Neural cell (in vitro differentiated cells): ENCODE measurements around the gene INSYN2B. TPM values are rescaled to one million over a fixed set of nuclear protein-coding genes. Genes with fewer than 3 reads are reported as not detected.

Source experiments
- H2AFZ ChIP-seq: fragments of 200-600, 300-800 bp; sonication (generic), shearing (Covaris generic); 2 replicates; pipeline ENCODE4 v1.6.0; 2014; ENCODE audit warnings: low read depth, mild to moderate bottlenecking, antibody characterized with exemption, low read length, moderate library complexity
- H3F3A ChIP-seq: fragments of 200-600 bp; shearing (Covaris generic); 2 replicates; pipeline ENCODE4 v1.6.1; 2016; ENCODE audit warnings: mild to moderate bottlenecking, moderate library complexity, mixed read lengths, antibody characterized with exemption, low read length; ENCODE audit not compliant: insufficient read depth, poor library complexity, severe bottlenecking
- H3K27ac ChIP-seq: fragments of 200-600, 300-800 bp; sonication (generic), shearing (Covaris generic); 2 replicates; pipeline ENCODE4 v1.5.1; 2014; ENCODE audit warnings: mild to moderate bottlenecking, low read length, moderate library complexity
- H3K27me3 ChIP-seq: fragments of 300-800, 200-600 bp; sonication (generic), shearing (Covaris generic); 2 replicates; pipeline ENCODE4 v1.6.0; 2014; ENCODE audit warnings: mild to moderate bottlenecking, low read depth, low read length, moderate library complexity; ENCODE audit not compliant: insufficient read depth
- H3K36me3 ChIP-seq: fragments of 300-800, 200-600 bp; sonication (generic), shearing (Covaris generic); 2 replicates; pipeline ENCODE4 v1.5.1; 2014; ENCODE audit warnings: mild to moderate bottlenecking, antibody characterized with exemption, low read length, moderate library complexity; ENCODE audit not compliant: insufficient read depth
- H3K4me2 ChIP-seq: fragments of 300-800, 200-600 bp; sonication (generic), shearing (Covaris generic); 2 replicates; pipeline ENCODE4 v1.6.0; 2014; ENCODE audit warnings: mild to moderate bottlenecking, low read length
- H3K4me3 ChIP-seq: fragments of 300-800, 200-600 bp; sonication (generic), shearing (Covaris generic); 2 replicates; pipeline ENCODE4 v1.5.1; 2014; ENCODE audit warnings: mild to moderate bottlenecking, low read length, moderate library complexity
- H3K79me2 ChIP-seq: fragments of 200-600 bp; shearing (Covaris generic); replicated peaks from 2 replicates; pipeline ENCODE4 v1.6.0; 2014; ENCODE audit warnings: mild to moderate bottlenecking, low read length, moderate library complexity; ENCODE audit not compliant: insufficient read depth
- H3K9ac ChIP-seq: fragments of 300-800, 200-600 bp; sonication (generic), shearing (Covaris generic); 2 replicates; pipeline ENCODE4 v1.6.1; 2016; ENCODE audit warnings: mild to moderate bottlenecking, low read length, mixed read lengths
- H3K9me2 ChIP-seq: fragments of 200-600 bp; shearing (Covaris generic); 2 replicates; pipeline ENCODE4 v1.6.1; 2016; ENCODE audit warnings: mild to moderate bottlenecking, low read length, mixed read lengths; ENCODE audit not compliant: insufficient read depth
- H3K9me3 ChIP-seq: fragments of 200-600, 300-800 bp; sonication (generic), shearing (Covaris generic); 2 replicates; pipeline ENCODE4 v1.6.1; 2016; ENCODE audit warnings: mild to moderate bottlenecking, mixed run types, low read length, moderate library complexity, mixed read lengths
- H4K20me1 ChIP-seq: fragments of 200-600 bp; shearing (Covaris generic); 2 replicates; pipeline ENCODE4 v1.6.1; 2016; ENCODE audit warnings: mild to moderate bottlenecking, mixed run types; ENCODE audit not compliant: insufficient read depth
- CTCF ChIP-seq: fragments of 450-650 bp; IDR thresholded peaks from 2 replicates; pipeline ENCODE4 v1.5.1; 2014; ENCODE audit warnings: antibody characterized with exemption, mild to moderate bottlenecking, moderate library complexity; ENCODE audit not compliant: poor library complexity, severe bottlenecking
- EP300 ChIP-seq: fragments of 450-650 bp; conservative IDR thresholded peaks from 2 replicates; pipeline ENCODE4 v1.6.1; 2014; ENCODE audit warnings: antibody characterized with exemption, mild to moderate bottlenecking, moderate library complexity; ENCODE audit not compliant: poor library complexity, severe bottlenecking
- EZH2 ChIP-seq: fragments of 200-600, 300-800 bp; shearing (Covaris generic), sonication (generic); IDR thresholded peaks from 2 replicates; pipeline ENCODE4 v1.6.1; 2014; ENCODE audit warnings: antibody characterized with exemption, low read length, borderline replicate concordance, mild to moderate bottlenecking; ENCODE audit not compliant: insufficient read depth, poor library complexity, severe bottlenecking
- MXI1 ChIP-seq: fragments of 450-650 bp; conservative IDR thresholded peaks from 2 replicates; pipeline ENCODE4 v1.6.1; 2014; ENCODE audit warnings: antibody characterized with exemption, mild to moderate bottlenecking; ENCODE audit not compliant: poor library complexity, severe bottlenecking
- POLR2AphosphoS5 ChIP-seq: IDR thresholded peaks from 2 replicates; pipeline ENCODE4 v1.6.1; 2012
- RAD21 ChIP-seq: fragments of 450-650 bp; conservative IDR thresholded peaks from 2 replicates; pipeline ENCODE4 v1.6.1; 2014; ENCODE audit warnings: antibody characterized with exemption, mild to moderate bottlenecking, moderate library complexity
- REST ChIP-seq: IDR thresholded peaks from 2 replicates; pipeline ENCODE4 v1.6.1; 2012; ENCODE audit warnings: borderline replicate concordance
- SMC3 ChIP-seq: fragments of 450-650 bp; conservative IDR thresholded peaks from 2 replicates; pipeline ENCODE4 v1.6.1; 2014; ENCODE audit warnings: antibody characterized with exemption, mild to moderate bottlenecking, moderate library complexity; ENCODE audit not compliant: poor library complexity
- TAF1 ChIP-seq: IDR thresholded peaks from 2 replicates; pipeline ENCODE4 v1.6.1; 2012; ENCODE audit warnings: low read depth
- polyA plus RNA-seq: library from polyadenylated mRNA; depleted of rRNA; stranded (reverse); fragments of >200 nt; gene quantifications from 2 replicates; pipeline ENCODE4 v1.2.3, GENCODE V29; 2014

INSYN2B gene
- polyA plus RNA-seq, 1 donor from 2014 or later, result 0.37 TPM

GRCh38 chr5:169893010-169893409 lies 87.3 kb downstream of the INSYN2B start:
- Histone ChIP-seq H3K4me2 (no peak overlapping the region), H3K4me3 (no peak overlapping the region), H3K9ac (no peak overlapping the region), H3F3A (no peaks in the 10 kb centered on the region), H2AFZ (no peak overlapping the region), H3K9me2 (no peaks in the 10 kb centered on the region), H4K20me1 (no peaks in the 10 kb centered on the region), H3K79me2 (no peaks in the 10 kb centered on the region), H3K27ac (no peak overlapping the region), H3K36me3 (no peaks in the 10 kb centered on the region), H3K27me3 (no peaks in the 10 kb centered on the region), H3K9me3 (no peaks in the 10 kb centered on the region)
- no peak for TF ChIP-seq POLR2AphosphoS5
- TF ChIP-seq CTCF, result no peak
- TF ChIP-seq RAD21, result no peak
- TF ChIP-seq EP300, result no peak
- TF ChIP-seq EZH2, result no peak
- TF ChIP-seq MXI1, result no peak
- TF ChIP-seq TAF1, result no peak
- no peak for TF ChIP-seq REST
- TF ChIP-seq SMC3, result no peak

- H2AFZ ChIP-seq, result no peak overlapping the region
- no peaks in the 10 kb centered on the region for H3K27me3 ChIP-seq
- no peaks in the 10 kb centered on the region for H3K36me3 ChIP-seq
- no peak overlapping the region for H3K4me3 ChIP-seq
- TF ChIP-seq MXI1 (no peak), TAF1 (no peak), POLR2AphosphoS5 (no peak), EZH2 (no peak), SMC3 (no peak), EP300 (no peak), REST (no peak)
- H3F3A ChIP-seq, result no peaks in the 10 kb centered on the region
- H3K27ac ChIP-seq, result no peak overlapping the region
- no peak overlapping the region for H3K4me2 ChIP-seq
- no peaks in the 10 kb centered on the region for H4K20me1 ChIP-seq
- no peak overlapping the region for H3K9ac ChIP-seq
- no peaks in the 10 kb centered on the region for H3K9me3 ChIP-seq
- H3K9me2 ChIP-seq, result no peaks in the 10 kb centered on the region
- H3K79me2 ChIP-seq, result no peaks in the 10 kb centered on the region
Measured at GRCh38 chr5:169889572-169889971, 90.7 kb downstream of the INSYN2B start.
